Panc1 (cell line): Measurements from ENCODE around the gene IFI6. TPM values are rescaled to one million over a fixed set of nuclear protein-coding genes. Genes with fewer than 3 reads are reported as not detected.

Experiments used
- ATAC-seq: fragments of 200-7000 bp; cut with Tn5 transposase; 2 replicates; pipeline ENCODE4 v1.9.1; 2020; ENCODE audit warnings: mild to moderate bottlenecking, moderate library complexity
- BruUV-seq: library from RNA; stranded (reverse); fragments of 400-500 nt; replicated peaks from 2 replicates; lab custom pipeline; 2021; lab: Mats Ljungman, UMichigan
- CTCF ChIA-PET: fragments of 300-600 bp; sonication (Branson Sonifier 250); formaldehyde crosslinking; loops from one replicate; lab custom pipeline; 2022; ENCODE audit warnings: antibody characterized with exemption; lab: Charles Lee
- POLR2A ChIA-PET: fragments of 300-600 bp; sonication (Branson Sonifier 250); formaldehyde crosslinking; loops from one replicate; lab custom pipeline; 2022; ENCODE audit warnings: antibody characterized with exemption; lab: Charles Lee
- DNase-seq: peaks from one replicate; pipeline ENCODE4 v3.0.0-alpha.2; 2010; ENCODE audit warnings: low read depth, low spot score
- H3K27ac ChIP-seq: 2 replicates; pipeline ENCODE4 v1.5.1; 2011; ENCODE audit warnings: mild to moderate bottlenecking, low read length, inconsistent platforms
- H3K27me3 ChIP-seq: fragments of 200-500 bp; sonication (Bioruptor generic); 2 replicates; pipeline ENCODE4 v1.6.0; 2014; ENCODE audit warnings: low read length, inconsistent platforms; ENCODE audit not compliant: control insufficient read depth, insufficient read depth
- H3K36me3 ChIP-seq: fragments of 200-500 bp; sonication (Bioruptor generic); 2 replicates; pipeline ENCODE4 v1.5.1; 2014; ENCODE audit warnings: inconsistent platforms, mild to moderate bottlenecking, low read length, moderate library complexity; ENCODE audit not compliant: control insufficient read depth, insufficient read depth
- H3K4me1 ChIP-seq: 2 replicates; pipeline ENCODE4 v1.5.1; 2011; ENCODE audit warnings: inconsistent platforms, mild to moderate bottlenecking, low read length, moderate library complexity; ENCODE audit not compliant: control insufficient read depth, insufficient read depth
- H3K4me3 ChIP-seq, 2 experiments: 2 replicates each; pipeline ENCODE4 v1.5.1; 2011 to 2012; ENCODE audit warnings: low read depth in 2 of 2, low read length in 2 of 2, mild to moderate bottlenecking in 2 of 2, inconsistent platforms in 1 of 2, moderate library complexity in 1 of 2
- H3K9me3 ChIP-seq: fragments of 200-500 bp; sonication (Bioruptor generic); 2 replicates; pipeline ENCODE4 v1.5.1; 2014; ENCODE audit warnings: low read depth, mild to moderate bottlenecking, inconsistent platforms, low read length, moderate library complexity; ENCODE audit not compliant: control insufficient read depth, insufficient read depth
- CTCF ChIP-seq: fragments of 450-650 bp; IDR thresholded peaks from 2 replicates; pipeline ENCODE4 v1.5.1; 2017; ENCODE audit warnings: mild to moderate bottlenecking
- POLR2AphosphoS5 ChIP-seq: IDR thresholded peaks from 2 replicates; pipeline ENCODE4 v1.6.1; 2012; ENCODE audit warnings: mild to moderate bottlenecking, low read depth, low read length, moderate library complexity
- REST ChIP-seq, 2 experiments: IDR thresholded peaks; 2 replicates each; pipeline ENCODE4 v1.6.1; 2011 to 2012; ENCODE audit warnings: low read depth in 2 of 2, control low read depth in 1 of 2, low read length in 1 of 2, mild to moderate bottlenecking in 1 of 2, moderate library complexity in 1 of 2; ENCODE audit not compliant: insufficient read depth in 1 of 2
- SIN3A ChIP-seq: IDR thresholded peaks from 2 replicates; pipeline ENCODE4 v1.6.1; 2012; ENCODE audit warnings: low read depth, mild to moderate bottlenecking, low read length, moderate library complexity, borderline replicate concordance; ENCODE audit not compliant: insufficient read depth
- TCF7L2 ChIP-seq: IDR thresholded peaks from 2 replicates; pipeline ENCODE4 v1.6.1; 2011; ENCODE audit warnings: mild to moderate bottlenecking, low read depth, low read length, inconsistent platforms
- in situ Hi-C: cut with HindIII; loops from 2 replicates; pipeline ENCODE4 v1.10.0; 2016; ENCODE audit warnings: low sequenced_read_pairs, low pct_unique_long_range_greater_than_20kb
- intact Hi-C: fragments of 100-400 bp; cut with micrococcal nuclease; formaldehyde crosslinking; loops from one replicate; pipeline ENCODE4 v1.10.0; 2022; ENCODE audit not compliant: unreplicated experiment
- total RNA-seq: library from RNA; stranded (reverse); gene quantifications from one replicate; pipeline ENCODE4 v1.2.1, GENCODE V29; 2021; ENCODE audit not compliant: unreplicated experiment

Gene IFI6
- total RNA-seq, 1 experiment from 2014 or later, result 39.1 TPM

GRCh38 chr1:27638805-27639204, 33.2 kb downstream of the IFI6 start:
- no peak overlapping the region for H3K4me3 ChIP-seq
- intact Hi-C loops, result no loop called here
- TF ChIP-seq REST (IDR thresholded peaks at IDR 0.05; ENCODE audit: insufficient read depth in 1 of 2, low read depth in 2 of 2, low read length in 1 of 2), result no peak
- TF ChIP-seq TCF7L2, result no peak
- no peak for TF ChIP-seq POLR2AphosphoS5
- TF ChIP-seq CTCF, result no peak
- no peak for TF ChIP-seq SIN3A
- ChIA-PET POLR2A (interaction anchor here (0.6 kb wide), 1 partner anchor 25 kb away, joined by 4 read pairs; no protein-coding TSS in a partner anchor), CTCF (no interaction called here)
- in situ Hi-C loops, result no loop called here
- H3K27me3 ChIP-seq, result peaks cover 7% of the 10 kb centered on the region; the same call in 1 of the 2 replicates
- H3K27ac ChIP-seq, result no peak overlapping the region
- no peak for DNase-seq
- no peaks in the 10 kb centered on the region for H3K9me3 ChIP-seq
- no peaks in the 10 kb centered on the region for H3K4me1 ChIP-seq
- no TSS peak for BruUV-seq
- no peak for ATAC-seq
- no peaks in the 10 kb centered on the region for H3K36me3 ChIP-seq

- no peak for DNase-seq
- no TSS peak for BruUV-seq
- Histone ChIP-seq H3K9me3 (no peaks in the 10 kb centered on the region), H3K4me1 (no peaks in the 10 kb centered on the region), H3K27ac (no peak overlapping the region), H3K27me3 (peaks cover 9% of the 10 kb centered on the region; the same call in 1 of the 2 replicates), H3K36me3 (no peaks in the 10 kb centered on the region), H3K4me3 (no peak overlapping the region)
- ChIA-PET CTCF (no interaction called here), POLR2A (interaction anchor here (0.7 kb wide), 1 partner anchor 18 kb away, joined by 3 read pairs; no protein-coding TSS in a partner anchor)
- no peak for ATAC-seq
- intact Hi-C loops, result no loop called here
- TF ChIP-seq TCF7L2 (no peak), SIN3A (no peak), POLR2AphosphoS5 (no peak), CTCF (no peak), REST (IDR thresholded peaks at IDR 0.05; ENCODE audit: insufficient read depth in 1 of 2, low read depth in 2 of 2, low read length in 1 of 2) (no peak)
- in situ Hi-C loops, result no loop called here
Measured at GRCh38 chr1:27638047-27638734, 33.8 kb downstream of the IFI6 start.
